Measurements from ENCODE around the gene CIAO1. TPM values are rescaled to one million over a fixed set of nuclear protein-coding genes. Genes with fewer than 3 reads are reported as not detected.
A peak's percentile ranks its signal among the peaks of the same experiment; 100 is the strongest.

CIAO1 gene
- total and polyA plus RNA-seq, 7 donors: 45.6 to 110 (median 77.4) TPM

GRCh38 chr2:96239091-96239490 lies 26.9 kb upstream of the CIAO1 start:
- Histone ChIP-seq H3K27me3 (no peaks in the 10 kb centered on the region), H3K4me1 (no peaks in the 10 kb centered on the region), H3K9me3 (no peaks in the 10 kb centered on the region), H3K36me3 (peaks cover 0 to 14% (median 0%) of the 10 kb centered on the region in 4 donors), H3K27ac (no peak overlapping the region), H3K4me3 (no peak overlapping the region)
- intact Hi-C loops (cut with DNase I): no loop called here
- DNase-seq: peak; percentile 3
- TF ChIP-seq POLR2AphosphoS5 (IDR thresholded peaks at IDR 0.05): no peak
- no peak for TF ChIP-seq POLR2A (IDR thresholded peaks at IDR 0.05)
- no peak for TF ChIP-seq EP300 (IDR thresholded peaks at IDR 0.05)
- TF ChIP-seq CTCF (IDR thresholded peaks at IDR 0.05): no peak
- 84 to 85% methylated on average over 3 of the region's 3 CpGs for WGBS, 2 donors

DNA sequence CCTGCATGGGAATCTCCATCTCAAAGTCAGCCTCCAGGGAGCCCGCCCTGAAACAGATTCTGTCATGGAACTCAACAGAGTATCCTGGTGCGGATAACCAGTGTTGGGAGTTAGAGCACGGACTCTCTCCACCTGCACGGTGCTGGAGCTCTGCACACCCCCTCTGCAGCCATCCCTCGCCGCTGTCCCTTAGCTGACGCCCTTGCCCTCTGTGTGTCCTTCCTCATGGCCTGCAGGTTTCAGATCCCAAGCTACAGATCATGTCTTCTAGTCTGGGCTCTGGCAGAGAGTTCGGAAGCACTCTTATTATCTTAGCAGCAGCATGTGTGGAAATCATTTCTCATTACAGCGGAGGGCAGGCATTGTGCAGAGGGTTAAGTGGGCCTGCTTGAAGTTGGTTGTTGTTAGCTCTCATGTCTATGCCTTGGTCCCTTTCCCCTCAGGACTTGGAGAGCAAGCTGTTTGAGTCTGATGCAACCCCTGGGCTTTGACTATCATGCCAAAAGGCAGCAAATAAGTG lies 26.2 kb upstream of the CIAO1 start:
- Histone ChIP-seq H3K9me3 (no peaks in the 10 kb centered on the region), H3K27me3 (no peaks in the 10 kb centered on the region), H3K36me3 (peaks cover 0 to 14% (median 0%) of the 10 kb centered on the region in 4 donors), H3K4me3 (no peak overlapping the region), H3K4me1 (no peaks in the 10 kb centered on the region), H3K27ac (no peak overlapping the region)
- intact Hi-C loops (cut with DNase I): no loop called here
- no peak for TF ChIP-seq CTCF (IDR thresholded peaks at IDR 0.05)
- TF ChIP-seq EP300 (IDR thresholded peaks at IDR 0.05): no peak
- peak; percentile 2 for DNase-seq
- 96 to 97% methylated on average over 9 of the region's 9 CpGs for WGBS, 2 donors

- Histone ChIP-seq H3K4me1 (no peaks in the 10 kb centered on the region), H3K27ac (no peak overlapping the region), H3K27me3 (no peaks in the 10 kb centered on the region), H3K36me3 (peaks cover 0 to 14% (median 0%) of the 10 kb centered on the region in 4 donors), H3K4me3 (no peak overlapping the region), H3K9me3 (no peaks in the 10 kb centered on the region)
- intact Hi-C loops (cut with DNase I): no loop called here
- DNase-seq: peak; percentile 44
- 91 to 98% methylated on average over 9 of the region's 9 CpGs for WGBS, 2 donors
- no peak for TF ChIP-seq POLR2AphosphoS5 (IDR thresholded peaks at IDR 0.05)
- TF ChIP-seq POLR2A (IDR thresholded peaks at IDR 0.05): no peak
- no peak for TF ChIP-seq EP300 (IDR thresholded peaks at IDR 0.05)
- TF ChIP-seq CTCF (IDR thresholded peaks at IDR 0.05): no peak
These were observed 25.5 kb upstream of the CIAO1 start for GRCh38 chr2:96240341-96241038.

DNA sequence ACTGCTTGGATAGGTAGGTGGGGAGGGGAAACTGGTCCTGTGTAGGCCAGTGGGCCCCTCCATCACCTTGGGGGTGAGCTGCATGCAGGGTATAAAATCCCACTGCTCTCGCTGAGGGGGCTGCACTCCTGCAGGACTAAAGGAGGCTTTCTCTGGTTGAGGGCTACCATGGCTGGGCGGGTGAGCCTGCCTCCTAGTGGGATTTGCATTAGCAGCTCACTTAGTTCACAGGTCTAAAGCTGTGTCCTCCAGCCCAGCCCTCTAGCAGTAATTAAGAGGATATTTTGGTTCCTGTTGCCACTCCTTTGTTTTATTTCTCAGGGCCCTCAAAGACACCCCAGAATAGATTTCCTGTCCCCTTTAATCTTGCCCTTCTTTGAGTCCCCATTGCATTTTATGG lies 24.8 kb upstream of the CIAO1 start:
- H3K27ac ChIP-seq: peak overlapping the region in 2 of 4 donors; percentile 51 to 52
- H3K4me1 ChIP-seq: no peaks in the 10 kb centered on the region
- DNase-seq: peak; percentile 29
- H3K36me3 ChIP-seq: peaks cover 0 to 14% (median 0%) of the 10 kb centered on the region in 4 donors
- no peak overlapping the region for H3K4me3 ChIP-seq
- H3K27me3 ChIP-seq: no peaks in the 10 kb centered on the region
- intact Hi-C loops (cut with DNase I): no loop called here
- no peaks in the 10 kb centered on the region for H3K9me3 ChIP-seq
- WGBS, 2 donors: 90 to 94% methylated on average over 2 of the region's 2 CpGs
- TF ChIP-seq POLR2AphosphoS5 (IDR thresholded peaks at IDR 0.05) (no peak), POLR2A (IDR thresholded peaks at IDR 0.05) (no peak), EP300 (IDR thresholded peaks at IDR 0.05) (no peak), CTCF (IDR thresholded peaks at IDR 0.05) (no peak)

All from sigmoid colon (tissue), 7 donors.